DND-41 (cell line): ENCODE results near the gene PER2.

Experiments used
- ATAC-seq: fragments of 200-7000 bp; cut with Tn5 transposase; 3 replicates; pipeline ENCODE4 v1.9.1; 2021; ENCODE audit warnings: low read depth; ENCODE audit not compliant: insufficient read depth
- DNase-seq: peaks from one replicate; pipeline ENCODE4 v3.0.0-alpha.2; 2020
- H2AFZ ChIP-seq: 2 replicates; pipeline ENCODE4 v1.6.0; 2012; ENCODE audit warnings: low read depth, low read length
- H3K27ac ChIP-seq: 2 replicates; pipeline ENCODE4 v1.5.1; 2012; ENCODE audit warnings: low read length, inconsistent platforms
- H3K27me3 ChIP-seq: fragments of 200-600 bp; sonication (generic); 2 replicates; pipeline ENCODE4 v1.6.0; 2012; ENCODE audit warnings: low read length, mild to moderate bottlenecking, inconsistent platforms; ENCODE audit not compliant: insufficient read depth, poor library complexity
- H3K36me3 ChIP-seq: 2 replicates; pipeline ENCODE4 v1.5.1; 2012; ENCODE audit warnings: low read length, inconsistent platforms; ENCODE audit not compliant: insufficient read depth
- H3K4me1 ChIP-seq: 2 replicates; pipeline ENCODE4 v1.5.1; 2012; ENCODE audit warnings: mild to moderate bottlenecking, low read length; ENCODE audit not compliant: insufficient read depth
- H3K4me2 ChIP-seq: 2 replicates; pipeline ENCODE4 v1.6.0; 2012; ENCODE audit warnings: mild to moderate bottlenecking, moderate library complexity, low read length, inconsistent platforms; ENCODE audit not compliant: insufficient read depth
- H3K4me3 ChIP-seq, 2 experiments: fragments of 200-600 bp in 1 of 2; shearing (Covaris generic) in 1 of 2; 2 replicates each; pipeline ENCODE4 v1.5.1; 2012 to 2016; ENCODE audit warnings: inconsistent platforms in 2 of 2, low read length in 2 of 2, mild to moderate bottlenecking in 2 of 2, low read depth in 1 of 2, moderate library complexity in 1 of 2
- H3K79me2 ChIP-seq: 2 replicates; pipeline ENCODE4 v1.6.0; 2012; ENCODE audit warnings: low read length, inconsistent platforms; ENCODE audit not compliant: insufficient read depth
- H3K9ac ChIP-seq: 2 replicates; pipeline ENCODE4 v1.6.0; 2012; ENCODE audit warnings: low read depth, mild to moderate bottlenecking, inconsistent platforms, low read length, moderate library complexity
- H3K9me3 ChIP-seq: 2 replicates; pipeline ENCODE4 v1.5.1; 2012; ENCODE audit warnings: low read length, moderate library complexity, mild to moderate bottlenecking, inconsistent platforms; ENCODE audit not compliant: insufficient read depth, severe bottlenecking
- H4K20me1 ChIP-seq: 2 replicates; pipeline ENCODE4 v1.6.0; 2012; ENCODE audit warnings: low read length; ENCODE audit not compliant: insufficient read depth
- EZH2 ChIP-seq: IDR thresholded peaks from 3 replicates; pipeline ENCODE4 v1.6.1; 2012; ENCODE audit warnings: borderline replicate concordance, low read depth, mild to moderate bottlenecking, moderate library complexity, low read length, inconsistent platforms; ENCODE audit not compliant: severe bottlenecking
- TF ChIP-seq, protein P1 (sequence below): IDR thresholded peaks from 2 replicates; pipeline ENCODE4 v1.5.1; 2012; ENCODE audit warnings: borderline replicate concordance, low read length, moderate library complexity, mild to moderate bottlenecking; ENCODE audit not compliant: poor library complexity, severe bottlenecking; ENCODE audit errors: extremely low read depth

Gene PER2

GRCh38 chr2:238226698-238227586, 61.5 kb downstream of the PER2 start:
- Histone ChIP-seq H4K20me1 (0 out of 2 replicates have a peak, but pooled peaks cover 6% of the 10 kb centered on the region), H3K4me2 (no peak overlapping the region), H3K9ac (no peak overlapping the region), H3K79me2 (no peaks in the 10 kb centered on the region), H3K4me1 (no peaks in the 10 kb centered on the region), H3K27ac (no peak overlapping the region), H3K27me3 (peaks cover 9% of the 10 kb centered on the region), H3K4me3 (no peak overlapping the region), H3K9me3 (no peaks in the 10 kb centered on the region), H2AFZ (no peak overlapping the region), H3K36me3 (no peaks in the 10 kb centered on the region)
- DNase-seq (no peak), ATAC-seq (no peak)
- TF ChIP-seq, protein P1, sequence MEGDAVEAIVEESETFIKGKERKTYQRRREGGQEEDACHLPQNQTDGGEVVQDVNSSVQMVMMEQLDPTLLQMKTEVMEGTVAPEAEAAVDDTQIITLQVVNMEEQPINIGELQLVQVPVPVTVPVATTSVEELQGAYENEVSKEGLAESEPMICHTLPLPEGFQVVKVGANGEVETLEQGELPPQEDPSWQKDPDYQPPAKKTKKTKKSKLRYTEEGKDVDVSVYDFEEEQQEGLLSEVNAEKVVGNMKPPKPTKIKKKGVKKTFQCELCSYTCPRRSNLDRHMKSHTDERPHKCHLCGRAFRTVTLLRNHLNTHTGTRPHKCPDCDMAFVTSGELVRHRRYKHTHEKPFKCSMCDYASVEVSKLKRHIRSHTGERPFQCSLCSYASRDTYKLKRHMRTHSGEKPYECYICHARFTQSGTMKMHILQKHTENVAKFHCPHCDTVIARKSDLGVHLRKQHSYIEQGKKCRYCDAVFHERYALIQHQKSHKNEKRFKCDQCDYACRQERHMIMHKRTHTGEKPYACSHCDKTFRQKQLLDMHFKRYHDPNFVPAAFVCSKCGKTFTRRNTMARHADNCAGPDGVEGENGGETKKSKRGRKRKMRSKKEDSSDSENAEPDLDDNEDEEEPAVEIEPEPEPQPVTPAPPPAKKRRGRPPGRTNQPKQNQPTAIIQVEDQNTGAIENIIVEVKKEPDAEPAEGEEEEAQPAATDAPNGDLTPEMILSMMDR, result no peak
- TF ChIP-seq EZH2, result no peak

DNA sequence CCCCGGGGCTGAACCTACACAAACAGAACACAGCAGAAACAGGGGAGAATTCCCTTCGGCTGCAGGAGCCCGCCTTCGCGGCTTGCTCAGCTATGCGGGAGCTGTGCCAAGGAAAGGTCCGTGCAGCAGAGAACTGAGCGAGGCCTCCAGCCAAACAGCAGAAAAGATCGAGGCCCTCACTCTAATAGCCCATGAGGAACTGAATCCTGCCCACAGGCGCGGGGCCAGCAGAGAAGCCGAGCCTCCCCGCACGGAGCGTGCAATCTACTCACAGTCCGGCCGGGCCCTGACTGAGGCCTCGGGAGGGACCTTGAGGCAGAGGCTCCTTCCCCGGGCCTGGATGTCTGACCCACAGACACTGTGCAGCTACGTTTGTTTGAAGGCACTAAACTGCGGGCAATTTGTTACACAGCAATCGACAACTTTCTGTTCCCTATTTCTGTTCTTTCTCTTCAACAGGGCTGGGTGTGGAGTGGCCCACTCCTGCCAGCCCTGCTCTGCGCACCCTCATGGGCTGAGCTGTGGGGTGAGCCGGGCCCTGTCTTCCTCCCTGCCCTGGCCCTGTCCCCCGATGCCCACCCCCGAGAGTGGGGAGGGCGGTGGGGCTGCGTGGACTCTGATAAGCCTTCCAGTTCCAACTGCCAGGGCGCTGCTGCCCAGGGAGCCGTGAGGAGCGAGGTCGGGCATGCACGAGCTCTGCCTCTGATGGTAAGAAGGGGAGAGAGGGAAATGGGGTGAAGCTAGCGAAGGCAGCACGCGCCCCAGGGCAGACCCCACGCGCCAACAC, 62.3 kb downstream of the PER2 start:
- Histone ChIP-seq H3K4me2 (no peak overlapping the region), H2AFZ (no peak overlapping the region), H4K20me1 (0 out of 2 replicates have a peak, but pooled peaks cover 6% of the 10 kb centered on the region), H3K9me3 (no peaks in the 10 kb centered on the region), H3K9ac (no peak overlapping the region), H3K79me2 (no peaks in the 10 kb centered on the region), H3K27ac (no peak overlapping the region), H3K27me3 (peaks cover 10% of the 10 kb centered on the region), H3K4me1 (no peaks in the 10 kb centered on the region), H3K4me3 (no peak overlapping the region), H3K36me3 (no peaks in the 10 kb centered on the region)
- no peak for ATAC-seq
- DNase-seq, result no peak
- TF ChIP-seq, protein P1, result no peak
- TF ChIP-seq EZH2, result no peak

DNA sequence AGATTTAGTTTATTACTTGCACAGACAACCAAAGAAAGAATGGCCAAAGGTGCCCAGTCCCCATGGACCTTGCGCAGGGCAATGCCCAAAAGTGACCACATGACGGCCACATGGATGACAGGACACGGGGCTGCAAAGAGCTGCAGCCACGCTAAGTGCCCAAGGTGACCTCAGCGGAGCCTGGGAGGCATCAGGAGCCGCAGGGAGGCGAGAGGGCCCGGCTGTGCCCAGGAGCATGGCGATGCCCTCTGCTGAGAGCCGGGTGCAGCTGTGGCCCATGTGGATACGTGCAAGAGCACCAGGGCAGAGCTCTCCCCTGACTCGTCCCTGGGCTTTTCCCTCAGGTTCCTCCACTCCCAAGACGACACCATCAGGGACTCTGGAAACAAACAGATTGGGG, 63.3 kb downstream of the PER2 start:
- no peaks in the 10 kb centered on the region for H3K79me2 ChIP-seq
- H3K27me3 ChIP-seq, result peaks cover 10% of the 10 kb centered on the region
- H4K20me1 ChIP-seq, result 0 out of 2 replicates have a peak, but pooled peaks cover 6% of the 10 kb centered on the region
- H2AFZ ChIP-seq, result no peak overlapping the region
- ATAC-seq (no peak), DNase-seq (no peak)
- no peak overlapping the region for H3K9ac ChIP-seq
- H3K27ac ChIP-seq, result no peak overlapping the region
- no peak overlapping the region for H3K4me2 ChIP-seq
- no peaks in the 10 kb centered on the region for H3K36me3 ChIP-seq
- TF ChIP-seq, protein P1, result no peak
- H3K4me1 ChIP-seq, result no peaks in the 10 kb centered on the region
- H3K9me3 ChIP-seq, result no peaks in the 10 kb centered on the region
- H3K4me3 ChIP-seq, result no peak overlapping the region
